Astrocyte of the hippocampus (primary cell): Measurements from ENCODE around the gene IMMT.
"Not testable (repeated sequence)": the region's sequence is repeated elsewhere in the genome, so short reads cannot be mapped to it uniquely, and the experiment has no call there.

Source experiments
- DNase-seq: peaks from one replicate; pipeline ENCODE4 v3.0.0; 2011; ENCODE audit warnings: low read depth, low spot score

Gene IMMT

DNA sequence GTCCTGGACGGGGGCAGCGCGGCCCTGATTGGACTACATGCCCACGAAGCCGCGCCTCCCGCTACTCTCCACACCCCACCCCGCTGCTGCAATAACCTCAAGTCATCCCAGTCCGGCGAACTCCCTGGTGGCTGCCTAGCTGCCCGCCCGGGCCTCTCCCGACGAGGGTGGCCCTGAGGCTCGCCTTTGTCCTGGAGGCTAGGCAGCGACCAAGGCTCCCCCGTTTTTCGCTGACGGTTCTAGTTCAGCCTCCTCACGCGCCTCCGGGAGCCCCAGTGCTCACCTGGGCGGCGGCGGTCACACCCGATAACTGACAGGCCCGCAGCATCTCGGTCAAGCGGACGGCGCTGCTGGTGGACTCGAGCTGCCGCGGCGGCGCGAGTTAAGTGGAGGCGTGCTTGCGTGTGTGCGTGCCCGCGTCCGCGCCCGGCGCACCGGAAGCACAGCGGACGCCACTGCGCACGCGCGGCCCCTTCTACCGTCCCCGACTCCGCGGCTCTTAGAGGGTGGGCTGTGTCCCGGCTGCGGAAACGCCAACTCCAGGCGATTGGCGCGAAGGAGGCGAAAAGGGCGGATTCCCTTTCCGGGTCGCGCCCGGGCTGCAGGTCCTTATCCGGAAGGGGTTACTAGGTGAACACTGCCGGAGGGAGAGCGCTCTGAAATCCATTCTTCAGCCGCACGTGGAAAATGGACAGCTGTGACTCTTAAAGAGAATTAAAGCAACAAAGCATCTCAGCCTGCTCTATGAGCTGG is at the start of gene IMMT:
Gene IMMT (minus strand): TSS at position 408 of the 753 bp plus-strand sequence. CDS start 80 bp downstream, at position 328.
- DNase-seq, result peak; percentile 98

DNA sequence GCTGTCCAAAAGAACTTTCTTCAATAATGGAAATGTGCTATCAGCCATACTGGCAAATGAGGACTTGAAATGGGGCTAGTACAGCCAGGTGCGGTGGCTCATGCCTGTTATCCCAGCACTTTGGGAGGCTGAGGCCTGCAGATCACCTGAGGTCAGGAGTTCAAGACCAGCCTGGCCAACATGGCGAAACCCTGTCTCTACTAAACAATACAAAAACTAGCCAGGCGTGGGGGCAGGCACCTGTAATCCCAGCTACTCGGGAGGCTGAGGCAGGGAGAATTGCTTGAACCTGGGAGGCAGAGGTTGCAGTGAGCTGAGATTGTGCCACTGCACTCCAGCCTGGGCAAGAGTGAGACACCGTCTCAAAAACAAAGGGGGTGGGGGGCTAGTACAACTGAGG is 49.5 kb upstream of the IMMT start:
- not testable (repeated sequence) for DNase-seq

- DNase-seq, result no peak
Measured at GRCh38 chr2:86243950-86244733, 48.9 kb upstream of the IMMT start.

DNA sequence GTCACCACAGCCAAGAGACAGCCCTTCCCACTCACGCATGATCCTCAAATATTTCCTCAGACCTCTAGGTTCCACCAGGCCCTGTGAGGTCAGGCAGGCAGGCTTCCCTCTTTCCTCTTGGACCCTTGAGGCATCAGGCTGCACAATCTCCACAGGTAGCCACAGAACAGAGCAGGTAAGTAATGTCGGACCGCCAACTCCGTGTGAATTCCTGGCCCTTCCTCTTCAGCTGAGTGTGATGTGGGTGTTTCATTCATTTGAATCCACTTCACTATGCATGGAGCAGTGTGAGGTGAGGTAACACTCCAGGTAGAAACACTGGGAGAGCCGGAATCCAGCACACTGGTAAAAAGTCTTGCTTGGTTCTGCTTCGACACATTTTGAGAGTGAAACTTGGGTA is 48.0 kb upstream of the IMMT start:
- DNase-seq, result no peak

DNA sequence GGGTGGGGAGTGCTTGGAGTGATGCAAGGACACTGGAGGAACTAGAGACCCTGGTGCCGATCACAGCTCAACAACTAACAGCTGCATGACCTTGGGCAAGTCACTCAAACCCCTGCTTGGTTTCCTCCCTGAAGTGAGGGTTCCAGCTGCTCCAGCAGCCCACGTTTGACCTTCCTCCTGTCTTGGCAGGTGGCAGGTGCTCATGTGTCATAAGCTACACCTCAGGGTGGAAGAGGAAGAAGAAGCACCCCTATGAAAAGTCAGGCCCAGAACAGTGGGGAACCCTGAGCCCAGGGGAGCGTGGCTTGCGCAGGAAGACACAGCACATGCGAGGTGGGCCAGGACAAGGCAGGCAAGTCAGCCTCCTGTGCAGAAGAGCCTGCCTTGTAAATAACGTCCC is 46.3 kb upstream of the IMMT start:
- no peak for DNase-seq

GRCh38 chr2:86240251-86240650 is 45.0 kb upstream of the IMMT start:
- DNase-seq, result no peak

GRCh38 chr2:86239745-86240144 is 44.5 kb upstream of the IMMT start:
- DNase-seq, result no peak

GRCh38 chr2:86239326-86239725 is 44.1 kb upstream of the IMMT start:
- DNase-seq, result no peak

- no peak for DNase-seq
Measured at GRCh38 chr2:86238354-86238753, 43.1 kb upstream of the IMMT start.

- no peak for DNase-seq
Measured at GRCh38 chr2:86237172-86237571, 41.9 kb upstream of the IMMT start.

DNA sequence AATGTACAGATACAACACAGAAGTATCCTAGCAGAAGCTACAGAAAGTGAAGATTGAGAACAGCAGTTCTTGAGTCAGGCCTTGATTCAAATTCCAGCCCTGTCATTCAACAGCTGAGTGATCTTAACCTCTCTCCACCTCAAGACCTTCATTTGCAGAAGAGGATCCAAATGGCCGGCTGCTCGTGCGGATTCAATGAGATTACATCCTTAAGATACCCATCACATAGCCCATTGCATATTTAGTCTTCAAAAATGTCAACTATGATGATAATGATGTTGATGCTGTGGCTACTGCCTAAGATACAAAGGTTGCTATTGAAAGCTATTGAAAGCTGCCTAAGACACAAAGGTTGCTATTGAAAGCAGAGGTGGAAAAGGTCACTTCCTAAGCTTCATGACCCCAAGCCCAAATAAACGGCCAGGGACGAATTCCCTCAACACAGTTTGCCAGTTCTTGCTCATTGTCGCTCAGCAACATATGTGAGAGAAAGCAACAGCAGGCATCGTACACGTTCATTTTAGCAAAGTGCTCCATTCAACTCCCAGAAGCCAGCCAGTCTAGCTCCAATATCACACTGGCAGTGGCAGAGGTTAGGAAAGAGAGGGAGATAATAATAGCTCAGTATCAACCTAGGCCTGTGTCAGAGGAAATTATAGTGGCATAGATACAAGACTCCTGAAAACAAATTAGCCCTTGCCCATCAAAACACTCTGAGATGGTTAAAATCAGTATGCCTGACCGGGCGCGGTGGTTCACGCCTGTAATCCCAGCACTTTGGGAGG is 40.1 kb upstream of the IMMT start:
- no peak for DNase-seq

DNA sequence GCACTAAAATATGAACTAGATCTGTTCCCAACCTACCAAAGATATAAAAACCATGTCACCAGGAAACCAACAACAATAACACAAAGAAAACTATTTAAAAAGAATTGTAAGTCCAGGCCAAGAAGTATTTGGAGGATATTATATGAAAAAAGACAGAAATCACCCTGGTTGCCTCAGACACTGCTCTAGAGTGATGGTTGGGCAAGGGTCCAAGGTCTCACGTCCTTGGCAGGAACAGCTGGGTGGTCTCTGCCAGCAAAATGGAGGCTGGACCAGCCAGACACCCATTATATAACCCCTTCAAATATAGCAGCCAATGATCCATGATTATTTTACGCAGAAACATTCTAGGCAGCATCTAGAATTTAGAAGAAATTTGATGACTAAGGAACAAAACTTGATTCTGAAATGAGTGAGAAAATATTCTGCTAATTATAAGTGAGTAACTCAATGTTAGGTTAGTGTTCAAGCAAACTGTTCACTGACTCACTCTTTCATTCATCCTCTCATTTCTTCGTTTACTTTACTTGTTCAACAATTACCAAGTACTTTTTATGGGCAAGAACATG is 39.4 kb upstream of the IMMT start:
- DNase-seq, result no peak

DNA sequence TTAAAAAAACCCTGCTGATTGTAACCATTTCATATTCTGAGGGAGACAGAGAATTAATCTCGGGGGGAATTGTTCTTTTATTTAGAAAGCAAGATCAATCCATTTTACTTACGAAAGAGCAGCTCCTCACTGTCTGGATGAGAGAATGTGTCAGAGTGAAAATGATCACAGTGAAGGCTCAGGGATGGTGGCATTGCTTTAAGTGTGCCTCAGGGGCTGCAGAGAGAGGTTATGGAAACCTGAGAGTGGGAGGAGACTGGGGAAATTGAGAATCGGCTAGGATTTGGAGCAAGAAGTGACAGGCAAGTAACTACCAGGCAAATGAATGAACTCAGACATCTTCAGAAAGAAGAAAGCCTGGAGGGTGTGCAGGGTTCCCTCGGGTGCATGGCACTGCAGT is 38.2 kb upstream of the IMMT start:
- DNase-seq, result no peak

- no peak for DNase-seq
Measured at GRCh38 chr2:86232910-86233309, 37.6 kb upstream of the IMMT start.

DNA sequence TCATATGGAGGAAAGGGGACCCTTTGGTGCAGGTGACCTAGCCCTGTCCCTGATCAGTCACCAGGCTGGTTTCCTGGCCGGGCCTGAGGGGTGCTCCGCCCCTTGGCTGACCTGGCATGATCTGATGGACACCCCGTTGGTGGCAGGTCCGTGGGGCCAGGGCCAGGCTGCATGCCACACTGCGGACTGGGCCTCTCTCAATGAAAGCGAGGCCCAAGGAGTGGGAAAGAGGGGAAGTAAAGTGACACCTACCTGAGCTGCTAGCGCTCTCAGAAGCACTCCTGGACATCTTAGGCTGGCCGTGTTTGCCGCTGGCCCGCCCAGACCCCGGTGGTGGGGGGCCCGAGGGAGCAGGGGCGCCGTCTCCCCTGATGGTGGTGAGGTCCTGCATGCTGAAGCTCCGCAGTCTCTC is 37.1 kb upstream of the IMMT start:
- no peak for DNase-seq

DNA sequence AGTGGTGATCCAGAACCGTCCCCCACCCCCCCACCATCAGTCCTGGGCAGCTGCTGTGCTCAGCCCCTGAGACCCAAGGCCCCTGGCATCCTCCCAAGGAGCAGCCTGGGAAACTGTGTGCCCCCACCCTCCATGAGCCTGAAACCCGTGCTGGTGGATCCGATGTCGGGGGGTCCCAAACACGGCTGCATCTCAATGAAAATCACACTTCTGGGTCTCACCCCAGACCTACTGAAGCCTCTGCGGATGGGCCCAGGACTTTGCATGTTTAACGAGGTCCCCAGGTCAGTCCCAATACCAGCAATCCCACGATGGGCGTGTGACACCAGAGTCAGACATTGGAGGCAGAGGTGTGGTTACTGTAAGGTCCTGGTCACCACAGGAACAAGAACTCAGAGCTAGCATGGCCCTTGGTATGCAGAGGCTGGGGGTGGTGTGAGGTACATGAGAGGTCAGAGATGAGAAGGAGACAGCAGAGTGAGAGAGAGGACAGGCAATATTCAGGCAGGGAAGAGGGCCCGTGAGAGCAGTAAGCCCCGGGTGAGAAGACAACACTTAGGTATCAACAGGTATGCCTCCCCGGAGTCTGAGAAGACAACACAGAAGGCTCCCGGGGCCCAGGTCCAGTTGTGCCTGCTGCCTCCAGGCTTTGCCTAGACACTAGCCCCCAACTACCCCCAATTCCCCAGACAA is 36.6 kb upstream of the IMMT start:
- DNase-seq, result no peak

GRCh38 chr2:86230961-86231360 is 35.7 kb upstream of the IMMT start:
- DNase-seq, result no peak

GRCh38 chr2:86229221-86229620 is 34.0 kb upstream of the IMMT start:
- no peak for DNase-seq

DNA sequence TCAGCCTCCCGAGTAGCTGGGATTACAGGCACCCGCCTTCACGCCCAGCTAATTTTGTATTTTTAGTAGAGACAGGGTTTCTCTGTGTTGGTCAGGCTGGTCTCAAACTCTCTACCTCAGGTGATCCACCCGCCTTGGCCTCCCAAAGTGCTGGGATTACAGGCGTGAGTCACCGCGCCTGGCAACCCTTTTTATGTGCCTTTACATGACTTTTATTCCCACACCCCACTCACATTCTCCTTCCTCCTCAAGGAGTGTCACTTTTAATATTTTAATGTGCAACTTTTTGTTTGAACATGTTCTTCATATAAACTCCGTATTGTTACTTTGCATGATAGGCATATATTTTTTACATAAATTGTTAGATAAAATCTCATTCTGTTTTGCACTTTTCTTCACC is 33.3 kb upstream of the IMMT start:
- not testable (repeated sequence) for DNase-seq

DNA sequence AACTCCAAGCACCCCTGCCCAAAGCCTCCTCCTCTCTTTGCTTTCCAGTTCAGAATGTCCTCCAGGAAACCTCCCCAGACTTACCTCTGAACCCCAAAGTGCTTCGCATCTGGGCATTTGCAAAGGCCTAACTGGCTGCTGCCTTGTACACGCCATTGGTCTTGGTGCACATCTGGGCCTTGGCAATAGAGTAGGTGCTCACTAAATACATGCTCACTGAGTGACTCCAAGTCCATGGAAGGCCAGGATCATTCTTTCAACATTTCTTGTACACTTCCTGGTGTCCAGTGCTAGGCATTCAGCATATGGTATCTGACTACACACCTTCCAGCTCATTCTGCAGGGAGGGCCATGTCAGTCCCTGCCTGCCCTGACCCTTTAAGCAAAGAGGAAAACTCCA is 32.4 kb upstream of the IMMT start:
- no peak for DNase-seq
